Astrocyte of the cerebellum (primary cell): ENCODE results near the gene SBNO1.

Experiments
- DNase-seq: peaks from one replicate; pipeline ENCODE4 v3.0.0-alpha.2; 2011; ENCODE audit warnings: low read depth
- H3K4me3 ChIP-seq: 2 replicates; pipeline ENCODE4 v1.5.1; 2011; ENCODE audit warnings: mild to moderate bottlenecking, low read depth, low read length, moderate library complexity
- in situ Hi-C: cut with HindIII; loops from 2 replicates; pipeline ENCODE4 v1.10.0; 2017; ENCODE audit warnings: low sequenced_read_pairs
- TF ChIP-seq, protein P1 (sequence below): IDR thresholded peaks from 2 replicates; pipeline ENCODE4 v1.5.1; 2012; ENCODE audit warnings: low read length, low read depth, moderate library complexity, mild to moderate bottlenecking; ENCODE audit errors: missing control alignments

SBNO1 gene

DNA sequence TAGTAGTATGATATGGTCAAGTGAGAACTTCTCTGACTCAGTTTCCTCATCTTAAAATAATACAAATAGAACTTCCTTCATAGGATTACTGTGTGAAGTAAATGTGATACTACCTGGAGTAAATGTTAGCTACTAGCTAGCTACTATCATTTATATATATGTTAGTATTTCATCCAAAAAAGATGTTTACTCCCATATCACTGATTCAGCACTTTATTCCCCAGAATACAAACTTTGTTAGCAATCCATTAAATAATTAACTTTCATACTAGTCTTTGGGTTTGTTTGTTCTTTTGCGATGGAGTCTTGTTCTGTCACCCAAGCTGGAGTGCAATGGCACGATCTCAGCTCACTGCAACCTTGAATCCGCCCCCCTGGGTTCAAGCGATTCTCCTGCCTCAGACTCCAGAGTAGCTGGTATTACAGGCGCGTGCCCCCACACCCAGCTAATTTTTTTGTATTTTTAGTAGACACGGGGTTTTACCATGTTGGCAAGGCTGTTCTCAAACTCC, 8.4 kb downstream of the SBNO1 start:
- TF ChIP-seq, protein P1, sequence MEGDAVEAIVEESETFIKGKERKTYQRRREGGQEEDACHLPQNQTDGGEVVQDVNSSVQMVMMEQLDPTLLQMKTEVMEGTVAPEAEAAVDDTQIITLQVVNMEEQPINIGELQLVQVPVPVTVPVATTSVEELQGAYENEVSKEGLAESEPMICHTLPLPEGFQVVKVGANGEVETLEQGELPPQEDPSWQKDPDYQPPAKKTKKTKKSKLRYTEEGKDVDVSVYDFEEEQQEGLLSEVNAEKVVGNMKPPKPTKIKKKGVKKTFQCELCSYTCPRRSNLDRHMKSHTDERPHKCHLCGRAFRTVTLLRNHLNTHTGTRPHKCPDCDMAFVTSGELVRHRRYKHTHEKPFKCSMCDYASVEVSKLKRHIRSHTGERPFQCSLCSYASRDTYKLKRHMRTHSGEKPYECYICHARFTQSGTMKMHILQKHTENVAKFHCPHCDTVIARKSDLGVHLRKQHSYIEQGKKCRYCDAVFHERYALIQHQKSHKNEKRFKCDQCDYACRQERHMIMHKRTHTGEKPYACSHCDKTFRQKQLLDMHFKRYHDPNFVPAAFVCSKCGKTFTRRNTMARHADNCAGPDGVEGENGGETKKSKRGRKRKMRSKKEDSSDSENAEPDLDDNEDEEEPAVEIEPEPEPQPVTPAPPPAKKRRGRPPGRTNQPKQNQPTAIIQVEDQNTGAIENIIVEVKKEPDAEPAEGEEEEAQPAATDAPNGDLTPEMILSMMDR: no peak
- H3K4me3 ChIP-seq: no peak overlapping the region

DNA sequence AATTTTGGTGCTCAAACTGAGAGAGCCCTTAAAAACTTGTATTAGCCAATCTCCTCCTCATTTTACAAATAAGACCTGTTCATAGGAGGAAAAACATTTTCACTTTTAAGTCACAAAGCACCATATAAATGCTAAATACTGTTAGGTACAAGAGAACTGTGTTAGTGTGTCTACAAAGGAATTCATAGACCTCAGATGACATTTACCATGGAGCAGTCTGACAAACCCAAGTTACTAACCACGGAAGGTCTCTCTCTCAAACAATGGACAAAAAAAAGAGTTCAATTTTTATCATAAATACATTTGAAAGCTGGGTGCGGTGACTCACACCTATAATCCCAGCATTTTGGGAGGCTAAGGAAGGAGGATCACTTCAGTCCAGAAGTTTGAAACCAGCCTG, 10.0 kb downstream of the SBNO1 start:
- H3K4me3 ChIP-seq: no peak overlapping the region
- in situ Hi-C loops: no loop called here
- no peak for DNase-seq
- TF ChIP-seq, protein P1: no peak

More for the DNA sequence above, 8.4 kb downstream of the SBNO1 start:
- DNase-seq: no peak
- in situ Hi-C loops: no loop called here

DNA sequence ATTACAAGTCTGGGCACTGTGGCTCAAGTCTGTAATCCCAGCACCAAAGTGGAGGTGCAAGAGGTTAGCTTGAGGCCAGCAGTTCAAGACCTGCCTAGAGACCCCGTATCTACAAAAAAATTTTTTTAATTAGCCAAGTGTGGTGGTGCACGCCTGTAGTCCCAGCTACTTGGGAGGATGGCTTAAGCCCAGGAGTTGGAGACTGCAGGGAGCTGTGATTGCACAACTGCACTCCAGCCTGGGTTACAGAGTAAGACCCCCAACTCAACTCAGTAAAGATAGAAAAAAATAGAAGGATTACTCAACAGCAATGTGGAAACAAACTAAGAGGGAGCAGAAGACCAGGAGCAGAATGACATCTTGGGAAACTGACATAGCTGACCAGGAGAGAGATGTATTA, 13.3 kb downstream of the SBNO1 start:
- in situ Hi-C loops: no loop called here
- TF ChIP-seq, protein P1: no peak
- DNase-seq: no peak
- H3K4me3 ChIP-seq: no peak overlapping the region

DNA sequence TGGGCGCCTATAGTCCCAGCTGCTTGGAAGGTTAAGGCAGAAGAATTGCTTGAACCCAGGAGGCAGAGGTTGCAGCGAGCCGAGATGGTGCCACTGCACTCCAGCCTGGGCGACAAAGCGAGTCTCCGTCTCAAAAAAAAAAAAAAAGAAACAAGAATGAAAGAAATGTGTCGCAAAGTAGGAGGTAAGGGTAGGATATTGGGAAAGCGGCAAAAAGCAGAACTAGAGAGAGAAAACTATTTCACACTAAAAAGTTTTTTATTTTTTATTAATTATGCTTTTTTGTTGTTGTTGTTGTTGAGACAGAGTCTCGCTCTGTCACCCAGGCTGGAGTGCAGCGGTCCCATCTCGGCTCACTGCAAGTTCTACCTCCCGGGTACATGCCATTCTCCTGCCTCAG, 17.7 kb downstream of the SBNO1 start:
- in situ Hi-C loops: no loop called here
- TF ChIP-seq, protein P1: no peak
- no peak for DNase-seq
- no peak overlapping the region for H3K4me3 ChIP-seq

DNA sequence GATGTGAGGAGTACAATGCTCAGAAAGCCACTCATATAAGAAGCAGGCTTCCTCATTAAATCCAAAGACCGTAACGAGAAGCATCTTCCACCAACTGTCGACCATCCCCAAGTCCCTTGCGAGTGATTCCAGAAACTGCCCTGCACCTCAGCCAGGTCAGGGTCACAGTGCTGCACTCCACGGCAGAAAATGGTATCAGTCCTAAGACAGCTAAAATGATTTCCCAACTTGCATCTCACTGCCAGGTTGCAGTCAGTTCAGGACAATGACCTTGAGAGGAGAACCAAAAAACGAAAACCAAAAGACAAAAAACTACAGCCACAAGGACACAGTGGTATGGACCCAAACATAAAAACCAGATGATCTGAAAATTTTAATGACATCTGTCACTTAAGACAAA, 20.6 kb downstream of the SBNO1 start:
- TF ChIP-seq, protein P1: no peak
- DNase-seq: no peak
- in situ Hi-C loops: no loop called here
- no peak overlapping the region for H3K4me3 ChIP-seq

DNA sequence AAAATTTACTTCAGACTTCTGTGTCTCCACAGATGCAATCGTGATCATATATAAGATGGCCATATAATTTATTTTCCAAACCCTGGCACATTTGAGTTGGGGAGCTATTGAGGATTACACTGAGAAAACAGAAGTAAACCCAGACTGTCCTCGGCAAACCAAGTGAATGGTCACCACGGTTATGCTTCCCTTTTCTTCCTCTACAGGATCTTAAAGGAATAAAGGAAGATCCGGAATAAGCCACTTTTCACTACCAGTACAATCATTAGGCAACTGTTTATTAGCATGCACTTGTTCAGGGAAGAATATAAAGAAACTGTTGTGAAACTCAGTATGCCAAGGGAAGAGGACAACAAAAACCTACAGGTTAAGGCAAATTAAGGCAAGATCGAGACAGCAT, 27.6 kb downstream of the SBNO1 start:
- no peak overlapping the region for H3K4me3 ChIP-seq
- TF ChIP-seq, protein P1: no peak
- in situ Hi-C loops: no loop called here
- no peak for DNase-seq

DNA sequence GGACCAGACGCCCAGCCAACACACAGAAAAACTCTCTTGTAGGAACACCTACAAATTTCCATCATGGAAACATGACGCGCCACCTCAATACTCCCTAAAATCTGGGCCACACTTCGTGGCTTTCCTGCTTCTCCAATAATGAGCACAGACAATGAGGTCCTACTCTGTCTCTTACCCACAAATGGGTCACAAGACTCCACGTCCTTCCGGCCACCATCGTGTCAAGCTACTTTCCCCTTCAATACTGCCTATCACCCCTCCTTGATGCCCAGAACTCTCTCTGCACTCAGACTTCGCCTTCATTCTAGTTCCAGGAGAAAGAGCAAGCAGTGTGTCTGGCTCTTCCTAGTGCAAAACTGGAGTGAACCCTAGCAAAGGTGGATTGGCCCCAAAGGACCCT, 28.1 kb downstream of the SBNO1 start:
- H3K4me3 ChIP-seq: no peak overlapping the region
- no peak for DNase-seq
- TF ChIP-seq, protein P1: no peak
- in situ Hi-C loops: no loop called here
